NCI-H510A treated with DMSO at 0.1 percent for 48 hours (cell line): ENCODE data around the gene ZC2HC1C.
A peak's percentile ranks its signal among the peaks of the same experiment; 100 is the strongest.
"Not testable (repeated sequence)": the region's sequence is repeated elsewhere in the genome, so short reads cannot be mapped to it uniquely, and the experiment has no call there.

Experiments
- DNase-seq: peaks from one replicate; lab custom pipeline; 2025; lab: John Stamatoyannopoulos, UW

ZC2HC1C gene

DNA sequence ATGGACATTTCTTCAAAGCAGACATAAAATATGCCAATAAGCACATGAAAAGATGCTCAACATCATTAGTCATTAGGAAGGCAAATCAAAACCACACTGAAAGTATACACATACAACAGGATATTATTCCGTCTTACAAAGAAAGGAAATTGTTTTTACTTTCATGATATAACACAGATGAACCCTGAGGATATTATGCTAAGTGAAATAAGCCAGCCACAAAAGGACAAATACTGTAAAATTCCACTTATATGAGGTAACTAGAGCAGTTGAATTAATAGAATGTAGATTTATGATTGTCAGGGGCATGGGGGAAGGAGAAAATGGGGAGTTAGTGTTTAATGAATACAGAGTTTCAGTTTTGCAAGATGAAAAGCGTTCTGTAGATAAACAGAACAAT lies 9.8 kb upstream of the ZC2HC1C start:
- DNase-seq = no peak

DNA sequence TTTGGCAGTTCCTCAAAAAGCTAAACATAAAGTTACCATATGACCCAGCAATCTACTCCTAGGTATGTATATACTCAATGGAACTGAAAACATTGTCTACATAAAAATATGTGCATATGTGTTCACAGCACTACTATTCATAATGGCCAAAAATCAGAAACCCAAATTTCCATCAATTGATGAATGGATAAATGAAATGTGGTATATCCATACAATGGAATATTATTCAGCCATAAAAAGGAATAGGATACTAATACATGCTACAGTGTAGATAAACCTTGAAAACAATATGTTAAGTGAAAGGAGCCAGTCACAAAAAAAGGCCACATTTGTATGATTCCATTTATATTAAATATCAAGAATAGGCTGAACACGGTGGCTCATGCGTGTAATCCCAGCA lies 9.0 kb upstream of the ZC2HC1C start:
- no peak for DNase-seq

DNA sequence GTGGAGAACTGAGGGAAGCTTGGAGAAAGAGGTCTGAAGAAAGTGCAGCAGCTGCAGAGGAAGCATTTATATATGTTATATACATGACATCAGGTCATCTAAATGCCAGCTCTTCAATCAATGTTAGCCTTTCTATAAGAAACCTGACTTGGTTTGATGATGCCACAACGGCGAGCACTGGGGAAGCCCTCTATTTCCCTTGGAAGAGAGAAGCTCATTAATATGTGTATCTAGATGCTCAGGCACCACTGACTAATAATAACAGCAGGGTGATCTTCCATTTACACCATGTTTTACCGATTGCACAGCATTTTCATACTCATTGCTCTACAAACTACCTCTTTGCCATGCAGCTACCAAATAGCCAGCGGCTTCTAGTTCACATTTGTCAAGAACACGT lies 6.4 kb upstream of the ZC2HC1C start:
- peak; percentile 11 for DNase-seq

DNA sequence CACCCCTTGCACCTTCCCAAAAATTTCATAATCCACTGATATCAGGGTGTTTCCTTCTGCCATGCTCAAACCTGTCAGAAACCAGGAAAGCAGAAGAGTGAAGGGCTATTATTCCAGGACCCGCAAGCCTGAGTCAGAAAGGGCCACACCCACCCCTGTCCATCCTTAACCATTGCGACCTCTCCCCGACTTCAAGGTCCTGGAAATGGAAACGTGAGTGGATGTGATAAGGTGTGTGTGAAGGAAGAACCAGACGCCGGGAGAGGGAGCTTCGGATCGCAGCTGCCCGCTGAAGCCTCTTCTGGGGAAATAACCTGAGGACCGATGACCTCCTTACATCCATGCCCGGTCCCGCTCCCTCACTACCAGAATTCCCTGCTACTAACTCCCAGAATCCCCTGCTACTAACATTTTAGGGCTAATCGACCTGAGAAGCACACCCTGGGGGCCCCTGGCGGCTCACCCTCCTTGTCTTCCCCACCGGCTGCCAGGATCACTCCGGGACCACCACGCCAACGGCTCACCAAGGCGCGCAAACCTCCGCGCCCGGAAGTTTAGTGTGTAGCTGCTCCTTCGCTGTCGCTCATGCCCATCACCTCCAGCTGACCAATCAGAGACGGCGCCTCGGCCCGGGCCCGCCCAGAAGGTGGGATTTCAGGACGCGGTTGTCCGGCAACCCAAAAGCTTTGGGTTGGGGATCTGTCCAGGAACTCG lies 5.8 kb upstream of the ZC2HC1C start, which contains the start of gene ACYP1:
Gene ACYP1, minus strand, starts transcription at position 534 of the 714 bp plus-strand sequence. Its CDS starts 471 bp downstream, at position 63.
- DNase-seq = peak; percentile 91

DNA sequence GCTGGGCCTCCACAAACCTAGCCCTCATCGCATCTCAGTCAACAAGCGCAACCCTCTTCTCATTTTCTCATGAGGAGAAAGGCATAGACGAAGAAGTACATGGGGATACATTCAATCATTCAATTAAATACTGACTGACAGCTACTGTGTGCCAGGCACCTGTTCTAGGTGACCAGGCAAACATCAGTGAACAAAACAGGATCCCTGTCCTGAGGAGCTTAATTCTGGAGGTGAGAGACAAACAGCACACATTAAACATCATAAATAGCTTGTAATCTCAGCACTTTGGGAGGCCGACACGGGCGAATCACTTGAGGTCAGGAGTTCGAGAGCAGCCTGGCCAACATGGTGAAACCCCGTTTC lies 5.3 kb upstream of the ZC2HC1C start:
- DNase-seq = no peak

DNA sequence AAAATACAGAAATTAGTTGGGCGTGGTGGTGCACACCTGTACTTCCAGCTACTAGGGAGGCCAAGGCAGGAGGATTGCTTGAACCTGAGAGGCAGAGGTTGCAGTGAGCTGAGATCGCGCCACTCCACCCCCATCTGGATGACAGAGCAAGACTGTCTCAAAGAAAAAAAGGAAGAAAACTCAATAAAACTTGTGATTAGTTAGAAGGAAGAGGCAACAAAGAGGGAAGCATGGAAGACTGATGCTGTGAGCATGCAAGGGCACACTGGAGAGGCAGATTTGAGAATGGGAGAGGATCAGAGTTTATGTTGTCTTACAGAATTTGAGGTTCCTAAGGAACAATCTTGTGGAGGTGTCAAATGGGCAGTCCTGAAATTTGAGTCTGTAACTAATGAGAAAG lies 2.8 kb upstream of the ZC2HC1C start:
- DNase-seq = no peak

DNA sequence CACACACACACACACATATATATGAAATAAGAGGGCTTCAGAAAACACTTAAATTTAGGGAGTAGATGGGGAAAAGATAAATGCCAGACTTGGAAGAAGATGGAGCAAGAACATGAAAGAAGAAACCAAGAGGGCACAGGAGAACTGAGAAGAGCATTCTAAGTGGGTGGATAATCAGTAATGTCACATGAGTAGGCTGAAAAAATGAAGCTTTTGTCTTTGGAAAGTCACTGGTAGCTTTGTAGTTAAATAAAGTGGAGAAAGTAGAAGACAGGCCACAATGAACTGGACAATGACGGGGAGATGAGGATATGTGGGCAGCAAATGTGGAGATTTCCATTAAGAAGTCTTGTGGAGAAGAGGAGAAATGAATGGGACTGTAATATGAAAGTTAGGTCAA lies 2.2 kb upstream of the ZC2HC1C start:
- DNase-seq = no peak

DNA sequence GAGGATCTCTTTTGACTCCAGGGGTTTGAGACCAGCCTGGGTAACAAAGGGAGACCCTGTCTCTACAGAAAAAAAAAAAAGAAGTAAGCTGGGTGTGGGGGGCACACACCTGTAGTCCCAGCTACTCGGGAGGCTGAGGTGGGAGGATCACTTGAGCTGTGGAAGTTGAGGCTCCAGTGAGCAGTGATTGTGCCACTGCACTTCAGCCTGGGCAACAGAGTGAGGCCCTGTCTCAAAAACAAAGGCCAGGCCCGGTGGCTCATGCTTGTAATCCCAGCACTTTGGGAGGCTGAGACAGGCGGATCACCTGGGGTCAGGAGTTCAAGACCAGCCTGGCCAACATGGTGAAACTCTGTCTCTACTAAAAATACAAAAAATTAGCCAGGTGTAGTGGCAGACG lies 1.7 kb upstream of the ZC2HC1C start:
- not testable (repeated sequence) for DNase-seq

DNA sequence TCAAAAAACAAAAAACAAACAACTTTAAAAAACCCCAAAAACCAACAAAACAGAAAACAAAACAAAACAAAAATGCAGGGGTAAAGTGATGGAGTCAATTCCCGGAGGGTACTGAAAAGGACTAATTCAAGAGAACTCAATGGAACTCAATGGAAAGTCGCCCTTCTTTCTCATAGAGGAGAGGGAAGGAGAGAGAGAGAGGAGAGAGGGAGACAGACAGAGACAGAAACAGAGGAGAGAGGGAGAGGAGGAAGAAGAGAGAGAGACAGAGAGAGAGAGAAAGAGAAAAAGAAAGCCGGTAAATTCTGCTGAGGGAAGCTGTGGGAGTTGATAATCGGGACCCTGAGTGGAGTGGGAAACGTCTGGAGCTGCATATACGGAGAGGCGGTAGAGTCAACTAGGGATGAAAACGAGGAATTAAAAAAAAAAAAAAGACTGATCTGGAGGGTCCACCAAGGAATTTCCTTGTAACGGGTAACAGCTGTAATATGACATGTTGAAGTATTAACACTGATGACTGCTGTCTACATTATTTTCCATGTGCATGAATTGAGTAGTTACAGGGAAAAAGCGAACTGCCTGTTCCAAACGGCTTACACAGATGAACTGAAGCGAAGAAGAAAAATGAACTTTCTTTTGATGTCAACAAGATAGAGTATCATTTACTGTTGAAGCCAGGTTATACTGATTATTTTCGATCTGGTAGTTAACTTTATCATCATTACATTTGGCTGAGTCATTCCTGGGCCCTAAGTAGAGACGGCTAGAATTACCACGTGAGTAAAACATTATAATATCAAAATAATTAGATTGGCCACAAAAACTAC lies 934 bp upstream of the ZC2HC1C start:
- peak; percentile 76 for DNase-seq

DNA sequence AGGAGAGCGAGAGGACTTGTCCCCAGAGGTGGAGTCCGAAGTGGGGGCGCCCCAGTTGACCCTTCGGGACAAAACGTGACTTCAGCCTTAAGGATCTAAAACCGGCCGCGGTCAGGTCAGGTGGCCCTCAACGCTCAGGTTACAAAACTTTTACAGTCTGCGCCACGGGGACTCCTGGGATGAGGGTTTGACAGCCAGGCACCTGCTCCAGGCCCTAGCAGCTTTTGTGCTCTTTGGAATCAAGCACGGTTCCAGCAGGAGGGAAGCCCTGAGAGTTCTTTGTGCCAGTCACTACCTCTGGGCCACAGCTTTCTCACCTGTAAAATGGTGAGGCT lies 337 bp downstream of the ZC2HC1C start:
- DNase-seq = peak; percentile 85

DNA sequence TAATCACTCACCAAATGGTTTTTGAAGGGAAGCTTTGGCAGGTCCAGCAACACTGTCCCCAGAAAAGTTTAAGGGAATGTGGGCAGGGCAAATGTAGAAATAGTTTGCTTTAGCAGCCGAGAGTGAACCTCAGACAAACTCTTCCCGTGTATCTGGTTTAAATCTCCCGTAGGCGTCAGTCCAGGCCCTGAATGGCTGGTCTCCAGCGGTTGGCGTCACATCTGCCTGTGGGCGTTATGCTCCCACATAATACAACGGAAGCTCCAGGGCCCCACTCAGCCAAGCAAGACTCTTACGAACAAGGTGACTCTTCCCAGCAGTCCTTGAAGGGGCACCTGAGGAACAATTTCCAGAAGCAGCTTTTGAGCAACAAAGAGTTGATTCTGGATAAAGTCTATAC lies 942 bp downstream of the ZC2HC1C start:
- DNase-seq = no peak

DNA sequence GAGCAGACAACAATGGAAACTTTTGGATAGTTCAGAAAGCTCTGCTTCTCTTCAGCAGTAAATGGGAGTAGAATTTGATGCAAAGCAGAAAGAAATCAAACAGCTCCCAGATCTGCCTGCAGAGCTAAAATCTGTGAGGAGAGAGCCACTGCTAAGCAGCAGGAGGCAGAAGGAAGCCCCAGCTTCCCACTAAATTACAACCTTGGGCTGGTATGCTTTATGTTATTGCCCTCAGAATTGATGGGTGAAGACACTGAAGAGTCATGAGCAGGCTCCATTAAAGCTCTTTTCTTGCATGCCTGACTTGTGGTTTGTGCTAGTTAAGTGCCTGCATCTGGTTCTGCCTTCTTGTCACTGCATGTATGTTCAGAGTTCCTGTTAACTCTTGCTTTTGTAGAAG lies 8.4 kb downstream of the ZC2HC1C start:
- no peak for DNase-seq

DNA sequence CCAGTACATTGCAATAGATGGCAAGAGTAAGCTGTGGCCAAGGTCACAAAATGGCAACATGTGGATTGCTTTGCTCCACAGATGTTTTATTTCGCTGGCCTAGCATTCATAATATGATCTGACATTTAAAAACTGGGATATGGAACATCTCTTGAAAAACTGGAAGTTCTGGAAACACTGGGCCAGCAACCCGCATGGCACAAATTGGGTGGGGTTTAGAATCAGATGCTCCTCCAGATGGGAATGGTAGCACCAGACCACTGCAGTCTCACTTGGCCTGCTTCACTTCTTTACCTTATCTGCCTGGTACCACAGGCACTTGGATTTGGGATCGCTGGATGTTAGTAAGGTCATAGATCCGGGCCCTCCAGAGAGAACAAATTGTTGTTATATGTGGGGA lies 10.1 kb downstream of the ZC2HC1C start:
- DNase-seq = no peak

DNA sequence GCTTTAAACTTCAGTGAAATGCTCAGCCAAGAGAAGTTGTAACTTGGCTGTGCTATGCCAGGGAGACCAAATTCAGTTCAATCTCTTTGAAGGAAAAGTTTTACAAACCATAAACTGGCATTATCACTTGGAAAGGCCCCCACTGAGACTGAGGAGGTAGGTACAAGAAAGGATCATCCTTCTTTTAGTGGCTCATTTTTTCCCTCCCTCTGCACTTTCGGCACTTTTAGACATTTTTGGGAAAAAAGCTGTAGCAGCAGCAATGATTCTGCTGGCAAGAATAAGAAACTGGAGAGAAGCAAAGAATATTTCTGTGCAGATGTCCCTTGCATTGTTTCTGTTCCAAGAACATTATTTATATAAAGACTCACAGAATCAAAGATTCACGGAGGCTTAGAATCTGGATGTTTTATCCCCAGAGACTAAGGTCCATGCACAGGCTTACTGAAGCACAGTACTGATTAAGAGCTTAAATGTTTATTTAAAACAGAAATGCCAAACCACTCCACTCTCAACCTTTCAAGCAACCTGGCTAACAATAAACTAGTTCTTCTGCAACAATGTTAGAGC lies 12.3 kb downstream of the ZC2HC1C start:
- no peak for DNase-seq

DNA sequence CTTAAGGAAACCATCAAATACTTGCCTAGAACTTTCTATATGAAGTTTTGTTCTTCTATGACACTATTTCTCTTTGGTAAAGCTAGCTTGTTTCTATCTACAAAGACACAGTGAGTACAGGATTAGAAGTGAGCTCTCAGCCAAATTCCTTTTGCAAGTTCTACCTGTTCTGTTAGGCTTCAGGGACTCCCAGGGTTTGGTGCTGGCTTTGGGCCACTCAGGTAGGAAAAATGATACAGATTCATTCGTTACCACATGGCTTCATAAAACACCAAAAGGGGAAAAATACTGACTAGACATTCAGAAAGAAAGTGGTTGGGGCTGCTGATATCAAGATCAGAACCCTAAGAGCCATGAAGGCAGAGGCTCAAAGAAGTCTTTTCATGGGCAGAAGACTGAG lies 13.8 kb downstream of the ZC2HC1C start:
- no peak for DNase-seq

DNA sequence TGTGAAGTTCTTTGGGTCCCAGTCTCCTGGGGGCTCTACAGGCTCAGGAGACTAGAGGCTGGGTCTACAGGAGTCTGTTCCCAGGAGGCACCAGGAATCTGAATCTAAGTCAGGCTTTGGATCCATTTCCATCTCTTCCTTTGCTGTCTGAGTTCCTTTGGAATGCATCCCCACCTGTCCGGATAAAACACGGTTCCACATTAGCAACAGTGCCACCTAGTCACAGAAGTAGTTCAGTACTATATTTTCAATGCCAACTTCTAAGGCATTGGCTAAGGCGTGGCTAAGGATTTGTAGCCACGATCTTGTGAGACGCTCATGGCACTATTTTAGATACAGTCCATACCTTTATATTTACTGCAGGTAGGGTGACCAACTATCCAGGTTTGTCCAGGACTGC lies 15.1 kb downstream of the ZC2HC1C start:
- no peak for DNase-seq

DNA sequence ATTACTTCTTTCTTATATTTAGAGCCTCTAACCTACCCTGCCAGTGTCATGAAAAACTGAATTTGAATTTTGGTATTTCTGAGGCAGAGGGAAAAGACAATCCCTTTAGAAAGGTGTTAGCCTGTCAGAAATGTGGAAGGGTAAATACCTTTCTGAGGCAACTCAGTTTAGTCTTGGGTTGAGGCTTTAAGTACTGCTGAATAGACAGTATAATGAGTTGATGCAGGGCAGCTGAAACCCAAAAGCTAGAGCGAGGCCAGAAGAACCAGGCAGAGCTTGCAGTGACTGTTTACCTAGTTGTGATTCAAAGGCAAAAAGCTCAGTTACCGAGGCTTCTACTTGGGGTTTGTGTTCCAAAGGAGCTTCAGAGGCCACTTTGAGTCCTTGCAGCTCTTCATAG lies 18.7 kb downstream of the ZC2HC1C start:
- DNase-seq = no peak

DNA sequence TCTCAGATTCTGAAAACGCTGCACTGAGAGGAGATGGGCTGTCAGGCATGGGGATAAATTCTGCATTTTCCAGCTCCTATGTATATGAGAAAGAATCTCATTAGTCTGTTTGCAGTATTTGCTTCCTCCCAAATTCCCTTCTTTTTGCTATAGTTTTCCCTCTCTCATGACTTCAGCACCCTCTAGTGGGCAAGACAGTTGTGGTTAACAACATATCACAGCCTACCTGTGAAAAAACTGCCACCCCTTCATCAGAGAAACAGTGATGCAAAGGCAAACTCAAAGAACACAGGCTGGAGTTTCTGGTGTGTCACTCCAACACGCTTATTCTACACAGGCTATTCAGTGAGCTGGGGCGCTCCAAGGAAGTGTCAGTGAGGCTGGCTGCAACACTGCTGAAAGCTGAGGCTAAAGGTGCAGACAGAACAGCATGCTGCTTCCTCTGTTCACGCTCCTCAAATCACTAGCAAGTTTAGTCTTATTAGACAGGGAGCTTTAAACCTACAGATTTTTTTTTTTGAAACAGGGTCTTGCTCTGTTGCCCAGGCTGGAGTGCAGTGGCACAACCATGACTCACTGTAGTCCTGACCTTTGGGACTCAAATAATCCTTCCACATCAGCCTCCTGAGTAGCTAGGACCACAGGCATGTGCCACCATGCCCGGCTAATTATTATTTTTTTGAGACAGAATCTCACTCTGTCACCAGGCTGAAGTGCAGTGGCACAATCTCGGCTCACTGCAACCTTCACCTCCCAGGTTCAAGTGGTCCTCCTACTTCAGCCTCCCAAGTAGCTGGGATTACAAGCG lies 19.3 kb downstream of the ZC2HC1C start:
- peak; percentile 51 for DNase-seq

DNA sequence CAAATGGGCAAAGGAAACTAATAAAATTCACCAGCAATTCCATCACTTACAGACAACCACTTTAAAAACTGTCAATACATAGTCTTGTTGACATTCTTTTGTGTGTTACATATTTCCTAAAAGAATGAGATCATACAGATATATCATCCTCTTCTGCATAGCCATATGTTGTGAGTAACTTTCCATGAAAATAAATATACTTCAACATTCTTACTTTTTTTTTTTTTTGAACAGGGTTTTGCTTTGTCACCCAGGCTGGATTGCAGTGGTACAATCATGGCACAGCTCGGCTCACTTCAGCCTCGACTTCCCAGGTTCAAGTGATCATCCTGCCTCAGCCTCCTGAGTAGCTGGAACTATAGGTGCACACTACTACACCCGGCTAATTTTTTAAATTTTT lies 20.9 kb downstream of the ZC2HC1C start:
- DNase-seq = no peak

DNA sequence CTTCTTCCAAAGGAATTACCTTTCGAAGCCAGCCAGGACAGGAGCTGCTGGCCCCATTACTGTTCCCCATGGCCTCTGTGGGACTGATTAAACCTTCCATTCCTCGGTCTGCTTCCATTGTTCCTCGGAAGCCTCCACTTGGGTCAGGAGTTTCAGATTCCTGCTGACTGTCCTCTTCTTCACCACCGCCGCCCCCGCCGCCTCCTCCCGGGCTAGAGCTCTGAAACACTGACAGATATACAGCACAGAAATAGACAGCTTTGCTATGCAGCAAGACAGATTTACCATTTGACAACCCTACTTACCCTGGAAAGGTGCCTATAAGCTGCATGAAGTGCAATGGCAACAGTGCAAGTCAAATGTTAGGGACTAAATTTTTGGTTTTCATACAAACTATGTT lies 21.8 kb downstream of the ZC2HC1C start:
- no peak for DNase-seq

DNA sequence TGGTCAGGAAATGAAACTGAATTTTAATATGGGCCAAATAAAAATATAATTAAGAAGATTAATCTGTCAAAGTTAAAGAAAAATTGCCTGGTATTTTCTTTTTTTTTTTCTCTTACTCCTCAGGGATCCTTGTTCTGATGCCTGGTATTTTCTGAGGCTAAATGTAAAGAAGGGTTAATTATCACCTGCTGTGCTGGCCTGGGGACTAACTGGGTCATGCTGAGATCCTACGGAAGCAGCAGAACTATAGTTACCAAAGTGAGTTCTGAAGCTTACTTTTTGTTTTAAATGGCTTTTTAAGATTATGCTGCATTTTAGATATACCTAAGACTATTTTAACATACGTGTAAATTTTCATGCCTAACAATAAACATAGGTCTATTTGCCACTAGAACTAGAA lies 23.3 kb downstream of the ZC2HC1C start:
- DNase-seq = no peak

DNA sequence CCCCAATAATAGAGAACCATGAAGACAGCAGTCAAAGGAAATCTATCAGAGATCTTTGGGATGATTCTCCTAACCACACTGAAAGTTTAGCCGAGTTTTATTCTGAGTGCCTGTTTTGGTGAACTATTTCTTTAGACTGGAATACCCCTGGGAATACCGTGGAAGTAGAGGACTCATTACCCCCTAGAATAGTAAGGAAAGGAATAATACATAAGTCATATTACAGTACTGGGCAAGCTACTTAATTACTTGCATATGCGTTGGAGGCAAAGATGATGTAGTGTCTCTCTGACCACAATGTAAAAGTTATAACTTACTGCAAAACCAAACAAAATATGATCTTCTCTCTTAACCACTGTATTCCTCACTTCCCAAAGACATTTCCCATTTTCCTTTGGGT lies 25.5 kb downstream of the ZC2HC1C start:
- DNase-seq = no peak

DNA sequence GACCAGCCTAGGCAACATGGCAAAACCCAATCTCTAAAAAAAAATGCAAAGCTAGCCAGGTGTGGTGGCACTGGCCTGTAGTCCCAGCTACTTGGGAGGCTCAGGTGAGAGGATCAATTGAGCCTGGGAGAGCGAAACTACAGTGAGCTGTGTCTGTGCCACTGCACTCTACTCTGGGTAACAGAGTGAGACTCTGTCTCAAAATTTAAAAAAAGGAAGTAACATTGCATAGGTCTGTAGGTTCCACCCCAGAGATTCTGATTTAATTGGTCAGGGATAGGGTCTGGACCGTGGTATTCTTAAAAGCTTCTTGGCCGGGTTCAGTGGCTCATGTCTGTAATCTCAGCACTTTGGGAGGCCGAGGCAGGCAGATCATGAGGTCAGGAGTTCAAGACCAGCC lies 26.2 kb downstream of the ZC2HC1C start:
- no peak for DNase-seq
